Adipose tissue (tissue), 3 donors: ENCODE data around the gene SMG5. TPM values are rescaled to one million over a fixed set of nuclear protein-coding genes. Genes with fewer than 3 reads are reported as not detected.

Experiments used
- H3K27ac ChIP-seq: one replicate; pipeline ENCODE4 v1.5.1; 2013; ENCODE audit warnings: low read depth, low read length
- WGBS, 3 donors: extraction: QIAGEN DNeasy Blood & Tissue Kit; methylation state at CpG; one replicate each; pipeline ENCODE4 v1.1.7; 2013; 5-methylcytosine and 5-hydroxymethylcytosine counted together
- polyA plus RNA-seq, 3 donors: library from polyadenylated mRNA; stranded (reverse); fragments of 200-250 nt; gene quantifications; one replicate each; pipeline ENCODE4 v1.2.3, GENCODE V29; 2013
- donor health status: healthy with polysubstance abuse.
- donor health status: Bipolar disorder and iron deficiency.
- donor health status: healthy.

Gene SMG5
- polyA plus RNA-seq, 3 donors, result 24.1 to 34.4 (median 28.3) TPM

DNA sequence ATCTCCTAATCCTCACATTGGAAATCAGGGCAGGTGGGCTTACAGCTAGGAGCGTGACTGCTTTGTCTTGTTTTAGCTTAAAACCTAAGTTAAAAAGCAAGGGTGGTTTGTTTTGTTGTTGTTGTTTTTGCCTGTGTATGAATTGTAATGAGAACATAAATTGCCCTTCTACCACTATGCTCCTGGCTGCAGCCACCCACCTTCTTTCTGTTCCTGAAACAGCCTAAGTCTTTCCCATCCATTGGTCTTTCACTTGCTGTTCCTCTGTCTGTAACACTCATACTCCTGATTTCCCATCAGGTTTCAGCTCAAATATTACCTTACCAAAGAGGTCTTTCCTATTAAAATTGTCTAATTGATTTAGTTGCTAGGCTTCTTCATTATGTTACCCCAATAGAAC is 896 bp upstream of the SMG5 start:
- WGBS, 3 donors, result 74 to 94% (median 77%) methylated on average over 1 of the region's 1 CpG
- no peak overlapping the region for H3K27ac ChIP-seq

DNA sequence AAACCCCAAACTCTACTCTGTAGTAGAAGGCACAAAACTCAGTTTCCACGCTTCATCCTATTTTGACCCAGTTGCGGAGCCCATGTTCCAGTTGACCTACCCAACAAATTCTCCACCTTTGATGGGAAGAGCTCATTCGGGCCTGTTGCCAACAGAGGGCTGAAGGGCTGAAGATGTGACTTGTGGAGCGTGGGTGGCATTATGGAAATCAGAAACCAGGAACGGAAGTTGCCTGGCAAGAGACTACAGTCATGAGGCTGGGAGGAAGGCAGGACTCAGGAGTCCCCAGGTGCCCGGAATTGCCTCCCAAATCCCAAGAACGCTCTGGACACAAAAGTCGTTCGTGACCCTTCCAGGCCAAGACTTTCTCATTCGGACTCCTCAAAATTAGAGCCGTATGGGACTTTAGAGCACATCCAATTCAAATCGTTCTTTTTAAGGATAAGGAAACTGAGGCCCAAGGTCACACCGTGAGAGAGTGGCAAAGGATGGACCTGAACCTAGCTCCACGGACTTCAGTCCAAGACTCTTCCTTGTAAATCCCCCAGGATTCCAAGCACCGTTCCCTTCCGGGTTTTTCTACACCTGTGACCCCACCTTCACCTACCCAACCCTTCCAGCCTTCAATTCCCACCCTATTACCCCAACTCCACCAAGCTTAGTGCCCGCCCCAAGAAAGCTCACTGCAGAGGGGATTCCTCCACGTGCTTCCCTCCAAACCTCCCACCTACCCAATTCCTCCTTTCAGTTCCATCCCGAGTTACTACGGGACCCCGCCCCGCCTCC is 739 bp downstream of the SMG5 start:
- WGBS, 3 donors, result 9% methylated on average over 22 of the region's 22 CpGs
- H3K27ac ChIP-seq, result no peak overlapping the region

DNA sequence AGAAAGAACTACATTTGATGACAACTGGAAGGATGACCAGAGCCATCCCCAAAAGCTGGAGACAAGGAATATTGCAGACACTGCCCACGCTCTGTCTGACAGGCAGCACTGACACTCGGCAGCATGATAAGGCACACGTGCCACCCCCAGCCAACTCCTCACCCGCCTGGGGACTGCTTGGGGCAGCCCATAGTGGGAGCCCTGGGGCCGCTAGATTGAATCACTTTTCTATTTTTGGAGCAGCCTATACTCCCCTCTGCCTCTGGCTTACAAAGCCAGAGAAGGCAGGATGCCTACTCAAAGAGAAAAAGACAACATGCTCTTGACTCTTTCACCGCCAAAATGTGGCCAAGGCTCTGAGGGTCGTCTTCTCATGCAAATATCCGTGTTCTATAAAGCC is 1.3 kb downstream of the SMG5 start:
- no peak overlapping the region for H3K27ac ChIP-seq
- 24 to 32% (median 30%) methylated on average over 8 of the region's 8 CpGs for WGBS, 3 donors

DNA sequence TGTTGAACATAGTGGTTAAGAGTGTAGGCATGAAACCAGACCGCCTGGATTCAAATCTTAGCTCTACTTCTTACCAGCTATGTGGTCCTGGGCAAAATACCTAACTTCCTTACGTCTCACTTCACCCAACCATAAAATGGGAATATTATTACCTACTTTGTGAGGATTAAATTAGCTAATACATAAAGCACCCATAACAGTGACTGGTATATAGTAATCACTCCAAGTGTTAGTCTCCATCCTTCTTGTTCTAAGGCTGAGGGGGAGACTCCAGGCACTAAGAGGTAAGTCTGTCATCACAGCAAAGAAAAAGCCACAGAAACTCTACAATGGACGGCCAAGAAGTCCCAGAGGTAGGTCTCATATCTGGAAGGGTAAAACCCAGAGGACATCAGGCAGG is 2.8 kb downstream of the SMG5 start:
- 85 to 90% (median 88%) methylated on average over 3 of the region's 3 CpGs for WGBS, 3 donors

DNA sequence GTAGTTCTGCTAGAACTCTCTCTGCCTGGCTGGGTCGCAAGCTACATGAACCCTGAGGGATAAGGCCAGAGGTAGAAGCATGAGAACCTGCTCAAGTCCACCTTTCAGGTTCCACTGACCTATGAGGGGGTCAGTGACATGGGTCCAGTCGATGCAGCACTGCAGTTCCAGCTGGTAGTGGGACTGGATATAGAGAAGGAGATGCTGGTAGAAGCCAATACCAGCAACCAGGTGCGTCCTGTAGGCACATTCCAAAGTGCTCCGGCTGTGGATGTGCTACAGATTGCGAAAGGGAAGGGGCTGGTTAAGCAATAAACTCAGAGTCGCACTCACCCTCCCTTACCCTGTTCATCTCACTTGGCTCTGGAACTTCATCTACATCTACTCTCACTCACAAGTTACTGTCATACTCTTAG is 5.7 kb downstream of the SMG5 start:
- no peak overlapping the region for H3K27ac ChIP-seq
- WGBS, 3 donors, result 31 to 82% (median 50%) methylated on average over 6 of the region's 6 CpGs

More for the DNA sequence above, 2.8 kb downstream of the SMG5 start:
- H3K27ac ChIP-seq, result no peak overlapping the region

DNA sequence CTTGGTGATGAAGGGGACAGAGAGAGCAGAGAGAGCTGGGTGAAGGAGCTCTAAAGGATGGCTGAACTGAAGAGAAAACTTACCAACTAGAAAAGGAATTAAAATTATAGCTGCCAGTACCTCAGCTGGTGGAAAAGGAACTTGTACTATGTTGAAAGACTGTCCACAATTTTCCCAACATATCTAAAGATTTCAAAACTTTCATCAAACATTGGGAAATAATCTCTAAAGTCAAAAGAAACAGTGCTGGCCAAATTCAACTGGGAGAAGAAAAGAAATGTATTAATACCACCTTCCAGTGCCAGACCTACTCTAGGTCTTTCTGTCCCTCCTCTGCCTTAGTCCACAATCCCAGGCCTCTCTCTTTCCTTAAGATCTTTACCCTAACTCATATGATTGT is 6.1 kb downstream of the SMG5 start:
- no peak overlapping the region for H3K27ac ChIP-seq

DNA sequence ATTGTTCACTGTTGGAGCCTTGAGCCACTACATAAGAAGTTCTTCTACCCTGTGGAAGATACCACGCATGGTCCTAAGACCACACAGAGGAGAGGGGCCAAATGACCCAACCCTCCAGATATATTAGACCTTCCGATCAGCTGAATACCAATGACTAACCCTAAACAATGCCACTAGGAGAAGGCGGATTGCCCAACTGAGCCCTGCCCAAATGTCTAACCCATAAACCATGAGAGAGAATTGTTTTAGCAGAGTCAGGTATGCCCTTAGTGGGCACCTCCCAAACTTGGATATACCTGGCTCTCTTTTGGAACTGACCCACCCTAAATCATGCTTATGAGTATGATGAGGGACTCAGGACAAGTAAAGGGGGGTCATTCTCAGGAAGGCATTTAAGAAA is 12.3 kb downstream of the SMG5 start:
- 93 to 96% (median 95%) methylated on average over 3 of the region's 3 CpGs for WGBS, 3 donors
- H3K27ac ChIP-seq, result no peak overlapping the region

DNA sequence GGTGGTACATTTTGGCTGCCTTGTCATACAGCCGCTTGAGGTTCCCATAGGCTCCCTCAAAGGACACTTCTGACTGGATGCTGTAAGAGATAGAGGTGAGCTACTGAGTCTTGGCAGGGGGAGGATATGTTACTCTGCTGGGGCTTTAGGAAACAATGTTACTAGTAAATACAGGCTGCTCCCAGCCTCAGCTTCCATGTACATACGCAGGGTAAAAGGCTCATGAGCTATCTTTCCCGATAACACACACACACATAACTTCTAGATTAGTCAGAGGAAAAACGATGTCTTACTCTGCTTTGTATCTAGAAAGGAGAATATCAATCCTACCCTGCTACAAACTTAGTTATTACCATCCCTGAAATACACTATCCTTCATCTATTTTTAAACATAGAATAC is 14.3 kb downstream of the SMG5 start:
- 86 to 90% (median 87%) methylated on average over 4 of the region's 4 CpGs for WGBS, 3 donors
- H3K27ac ChIP-seq, result no peak overlapping the region

DNA sequence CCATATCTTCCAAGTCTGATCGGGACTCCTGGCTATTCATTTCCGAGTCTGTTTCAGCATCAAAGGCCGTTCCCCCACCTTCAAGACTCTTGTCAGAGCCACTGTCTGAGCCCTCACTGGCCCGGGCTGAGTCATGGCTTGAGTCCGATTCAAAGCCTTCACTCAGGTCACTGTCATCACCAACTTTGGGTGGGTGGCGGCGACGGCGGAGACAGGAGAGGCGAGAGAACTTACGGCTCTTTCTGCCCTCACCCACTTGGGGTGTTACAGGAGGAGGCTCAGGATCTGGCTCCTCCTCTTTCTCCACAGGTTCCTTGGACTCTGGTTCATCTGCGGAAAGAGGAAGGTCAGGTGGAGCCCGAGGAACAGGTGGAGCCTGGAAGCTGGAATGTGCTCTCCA is 16.6 kb downstream of the SMG5 start:
- H3K27ac ChIP-seq, result no peak overlapping the region
- 91 to 94% (median 92%) methylated on average over 13 of the region's 13 CpGs for WGBS, 3 donors

DNA sequence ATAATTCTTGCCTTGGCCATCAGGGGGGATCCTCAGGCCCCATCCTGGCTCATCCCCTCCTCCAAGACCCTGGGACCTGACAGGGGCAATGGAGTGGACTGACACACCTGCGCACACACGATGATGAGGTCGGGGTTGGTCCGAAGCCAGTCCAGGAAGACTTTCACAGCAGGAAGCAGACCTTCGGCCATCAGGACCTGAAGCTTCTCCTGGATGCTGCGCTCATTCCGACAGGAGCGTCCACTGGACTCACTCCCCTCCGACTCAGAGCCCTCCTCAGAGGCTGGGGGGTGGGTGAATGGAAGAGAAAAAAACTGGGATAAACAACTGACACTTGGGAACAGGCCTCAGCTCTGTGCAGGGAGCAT is 19.4 kb downstream of the SMG5 start:
- 82 to 93% (median 91%) methylated on average over 9 of the region's 9 CpGs for WGBS, 3 donors
- no peak overlapping the region for H3K27ac ChIP-seq

DNA sequence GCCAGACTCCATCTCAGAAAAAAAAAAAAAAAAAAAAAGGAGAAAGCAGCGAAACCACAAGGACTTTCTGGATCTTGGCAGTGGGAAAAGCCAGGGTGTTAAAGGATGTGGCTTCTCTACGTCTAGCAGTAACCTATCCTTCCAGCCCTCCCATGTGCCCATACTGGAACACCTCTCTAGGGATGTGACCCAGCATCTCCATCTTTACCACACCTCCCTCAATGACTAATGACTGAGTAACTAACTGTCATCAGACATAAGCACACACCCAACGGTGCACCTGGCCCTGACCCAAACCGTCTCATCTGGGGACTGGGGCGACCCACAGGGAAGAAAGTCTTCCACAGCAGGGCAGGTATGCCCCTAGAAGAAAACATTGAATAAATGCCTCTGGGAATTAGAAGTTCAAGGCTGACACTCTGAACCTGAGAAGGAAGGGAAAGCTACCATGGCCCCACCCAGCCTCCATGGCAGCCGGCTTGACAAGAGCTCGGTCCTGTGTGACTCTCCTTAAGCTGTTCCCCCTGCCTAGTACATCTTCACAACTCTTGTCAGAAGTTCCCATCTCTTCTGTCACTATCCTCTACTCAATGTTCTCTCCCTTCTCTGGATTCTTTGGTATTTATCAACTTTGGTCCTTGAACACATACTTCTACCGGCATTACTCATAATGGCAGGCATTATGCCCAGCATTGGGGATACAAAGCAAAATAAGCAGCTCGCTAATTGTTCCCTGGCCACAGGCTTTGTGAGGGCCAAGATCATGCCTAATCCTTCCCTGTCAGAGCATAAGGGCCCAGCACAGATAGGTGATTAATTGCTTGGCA is 20.0 kb downstream of the SMG5 start:
- WGBS, 3 donors, result 83 to 86% (median 85%) methylated on average over 9 of the region's 9 CpGs

DNA sequence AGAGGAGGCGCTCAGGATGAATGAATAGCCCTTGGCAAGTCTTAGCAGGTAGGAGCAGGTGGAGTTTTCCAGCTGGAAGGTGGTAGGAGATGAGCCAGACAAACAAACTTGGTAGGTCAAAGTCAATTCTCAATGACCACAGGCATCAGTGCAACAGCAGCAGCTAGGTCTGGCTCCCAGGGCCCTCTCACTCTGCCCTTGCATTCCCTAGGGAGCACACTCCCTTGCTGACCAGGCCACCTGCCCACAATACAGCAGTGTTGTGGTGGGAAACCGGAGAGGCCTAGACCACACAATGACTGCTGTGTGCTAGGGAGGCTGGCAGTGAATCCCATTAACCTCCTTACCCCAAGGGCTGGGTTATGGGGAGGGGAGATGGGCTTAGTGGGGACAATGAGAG is 21.7 kb downstream of the SMG5 start:
- 85 to 100% (median 91%) methylated on average over 2 of the region's 2 CpGs for WGBS, 3 donors

More for the DNA sequence above, 20.0 kb downstream of the SMG5 start:
- no peak overlapping the region for H3K27ac ChIP-seq

DNA sequence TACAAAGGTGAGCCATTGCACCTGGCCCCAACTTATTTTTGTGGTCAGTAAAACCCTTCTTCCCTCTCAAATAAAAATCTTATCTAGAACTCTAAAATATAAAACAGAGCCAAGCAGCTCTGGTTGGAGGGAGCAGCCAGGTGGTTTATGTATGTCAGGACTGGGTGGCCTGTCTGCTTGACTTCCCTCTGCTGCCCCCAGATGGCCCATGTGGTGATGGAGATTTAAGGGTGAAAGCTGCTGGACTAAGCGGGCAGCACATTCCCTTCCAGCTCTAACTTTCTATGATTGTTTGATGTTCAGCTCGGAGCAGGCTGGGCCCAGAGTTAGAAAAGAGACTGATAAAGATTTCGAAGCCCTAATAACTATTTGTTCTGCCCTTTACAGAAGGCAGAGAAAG is 22.8 kb downstream of the SMG5 start:
- no peak overlapping the region for H3K27ac ChIP-seq
- WGBS, 3 donors, result 79 to 83% (median 81%) methylated on average over 3 of the region's 3 CpGs

More for the DNA sequence above, 21.7 kb downstream of the SMG5 start:
- no peak overlapping the region for H3K27ac ChIP-seq

DNA sequence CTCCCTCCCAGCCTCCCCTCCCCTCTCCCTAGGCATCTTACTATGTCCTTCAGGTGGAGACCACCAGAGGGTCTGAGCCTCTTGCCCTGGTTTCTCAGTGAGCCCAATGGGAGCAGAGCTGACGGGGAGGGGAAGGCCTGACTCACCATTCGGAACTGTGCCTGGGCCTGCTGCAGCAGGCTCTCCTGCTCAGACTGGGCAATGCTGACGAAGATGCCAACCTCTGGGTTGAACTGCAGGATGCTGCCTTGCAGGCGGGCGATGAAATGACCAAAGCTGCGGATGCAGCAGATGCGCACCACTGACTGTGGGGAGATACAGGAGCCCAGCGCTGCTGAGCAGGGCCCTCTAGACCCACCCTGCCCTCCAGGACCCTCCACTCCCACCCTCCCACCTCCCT is 23.8 kb downstream of the SMG5 start:
- 94 to 97% (median 96%) methylated on average over 8 of the region's 8 CpGs for WGBS, 3 donors

DNA sequence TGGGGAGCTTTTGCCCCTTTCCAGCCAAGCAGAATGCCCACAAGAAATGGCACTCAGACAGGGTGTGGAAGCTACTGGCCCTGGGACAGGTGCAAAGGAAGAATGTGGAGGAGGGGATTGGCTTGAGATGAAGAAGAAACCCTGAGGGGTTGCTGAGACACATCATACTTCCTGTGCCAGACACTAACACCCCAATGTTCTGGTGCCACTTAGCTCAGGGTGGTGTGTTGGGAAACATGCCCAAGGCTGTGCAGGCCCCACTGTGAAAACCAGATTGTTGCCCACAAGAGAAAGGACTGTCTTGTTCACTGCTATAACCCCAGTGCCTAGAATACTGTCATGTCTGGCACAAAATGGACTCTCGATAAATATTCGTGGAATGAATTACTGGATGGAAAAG is 24.9 kb downstream of the SMG5 start:
- WGBS, 3 donors, result 71 to 91% (median 78%) methylated on average over 2 of the region's 2 CpGs
- H3K27ac ChIP-seq, result no peak overlapping the region

More for the DNA sequence above, 23.8 kb downstream of the SMG5 start:
- no peak overlapping the region for H3K27ac ChIP-seq

DNA sequence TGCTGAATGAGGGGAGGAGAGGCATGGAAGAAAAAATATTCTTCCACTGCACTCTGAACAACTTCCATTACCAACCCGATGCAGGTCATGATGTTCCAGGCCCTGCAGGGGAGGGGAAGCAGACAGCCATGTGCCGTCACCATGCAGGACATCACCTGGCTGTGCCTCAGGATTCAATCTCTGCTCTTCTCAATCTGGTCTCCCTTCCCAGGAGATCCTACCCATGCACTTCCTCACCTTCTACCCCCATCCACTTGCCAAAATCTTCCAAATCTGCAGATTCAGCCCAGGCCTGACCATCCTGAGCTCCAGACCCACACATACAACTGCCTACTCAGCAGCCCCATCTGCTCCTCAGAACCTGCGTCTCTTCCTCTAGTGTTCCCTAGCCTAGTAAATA is 29.0 kb downstream of the SMG5 start:
- no peak overlapping the region for H3K27ac ChIP-seq
- 93 to 95% (median 93%) methylated on average over 3 of the region's 3 CpGs for WGBS, 3 donors

DNA sequence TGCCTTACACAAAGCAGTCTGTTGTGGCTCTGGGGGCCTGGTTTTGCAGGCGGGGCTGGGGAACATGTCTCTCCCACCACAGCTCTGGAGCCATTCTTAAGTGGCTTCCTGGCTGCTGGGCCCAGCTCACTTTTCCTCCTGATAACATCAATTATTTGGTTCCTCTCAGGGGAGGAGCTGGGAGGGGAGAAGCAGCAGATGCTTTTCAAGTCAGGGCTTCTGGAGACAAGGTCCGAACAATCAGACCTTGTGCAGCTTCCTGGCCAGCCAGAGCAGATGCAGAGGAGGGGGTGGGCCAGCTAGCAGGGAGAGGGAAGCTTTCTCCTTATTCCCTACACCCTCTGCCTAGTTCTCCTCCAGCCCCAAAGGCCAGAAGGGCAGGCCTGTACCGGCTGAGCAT is 31.1 kb downstream of the SMG5 start:
- 34 to 55% (median 43%) methylated on average over 3 of the region's 3 CpGs for whole genome bisulfite sequencing, 3 donors
- H3K27ac ChIP-seq, result no peak overlapping the region

DNA sequence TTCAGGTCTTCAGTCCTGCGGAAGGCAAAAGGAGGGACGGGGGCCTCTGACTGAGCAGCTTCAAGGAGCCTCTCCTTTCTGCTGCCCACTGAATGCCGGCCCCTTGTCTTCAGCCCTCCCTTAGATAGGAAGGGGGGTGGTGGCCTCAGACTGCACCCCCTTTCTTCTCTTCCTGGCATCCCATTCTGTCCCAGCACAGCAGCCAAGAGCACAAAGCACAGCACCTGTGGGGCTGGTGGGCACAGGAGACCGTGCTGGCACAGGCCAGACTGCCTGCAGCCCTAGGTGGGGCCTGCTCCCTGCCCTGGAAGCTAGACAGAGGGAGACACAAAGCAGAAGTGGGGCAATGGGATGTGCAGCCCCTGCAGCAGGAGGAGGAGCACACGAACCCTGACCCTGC is 33.0 kb downstream of the SMG5 start:
- 81 to 96% (median 83%) methylated on average over 5 of the region's 5 CpGs for WGBS, 3 donors
- no peak overlapping the region for H3K27ac ChIP-seq

DNA sequence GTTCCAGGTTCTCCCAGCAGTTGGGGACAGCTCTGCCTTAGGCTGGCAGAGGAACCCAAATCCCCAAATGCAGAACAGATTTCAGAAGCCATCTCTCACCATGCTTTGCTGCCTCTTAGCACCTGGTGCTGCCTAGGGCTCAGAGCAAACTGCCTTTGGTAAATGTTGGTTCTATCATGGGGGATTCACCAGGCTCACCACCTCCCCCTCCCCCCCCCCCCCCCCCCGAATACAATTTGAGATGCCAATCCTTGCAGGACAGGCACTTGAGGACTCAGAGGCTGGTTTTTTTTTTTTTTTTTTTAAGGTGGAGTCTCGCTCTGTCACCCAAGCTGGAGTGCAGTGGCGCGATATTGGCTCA is 34.3 kb downstream of the SMG5 start:
- no peak overlapping the region for H3K27ac ChIP-seq

More for the DNA sequence above, 34.3 kb downstream of the SMG5 start:
- 67 to 87% (median 82%) methylated on average over 2 to 4 of the region's 4 CpGs for WGBS, 3 donors
